ENCODE data around the gene ANK2. TPM values are rescaled to one million over a fixed set of nuclear protein-coding genes. Genes with fewer than 3 reads are reported as not detected.

The ANK2 gene
- total RNA-seq, 1 donor = 15.1 TPM

GRCh38 chr4:113008716-113009115 is 40.7 kb upstream of the ANK2 start:
- H3K4me3 ChIP-seq (ENCODE audit: low read depth, low read length) = no peak overlapping the region
- TF ChIP-seq CTCF (IDR thresholded peaks at IDR 0.05; ENCODE audit: insufficient read depth, low read depth, low read length) = no peak
- no peak for DNase-seq (ENCODE audit: low read depth)

- TF ChIP-seq CTCF (IDR thresholded peaks at IDR 0.05; ENCODE audit: insufficient read depth, low read depth, low read length) = no peak
- DNase-seq (ENCODE audit: low read depth) = no peak
- H3K4me3 ChIP-seq (ENCODE audit: low read depth, low read length) = no peak overlapping the region
Measured at GRCh38 chr4:113009461-113009860, 40.0 kb upstream of the ANK2 start.

- DNase-seq (ENCODE audit: low read depth) = no peak
- no peak overlapping the region for H3K4me3 ChIP-seq (ENCODE audit: low read depth, low read length)
- TF ChIP-seq CTCF (IDR thresholded peaks at IDR 0.05; ENCODE audit: insufficient read depth, low read depth, low read length) = no peak
Measured at GRCh38 chr4:113012122-113012725, 37.2 kb upstream of the ANK2 start.

GRCh38 chr4:113012786-113013185 is 36.7 kb upstream of the ANK2 start:
- no peak overlapping the region for H3K4me3 ChIP-seq (ENCODE audit: low read depth, low read length)
- DNase-seq (ENCODE audit: low read depth) = peak; percentile 19
- no peak for TF ChIP-seq CTCF (IDR thresholded peaks at IDR 0.05; ENCODE audit: insufficient read depth, low read depth, low read length)

- peak; percentile 29 for DNase-seq (ENCODE audit: low read depth)
- TF ChIP-seq CTCF (IDR thresholded peaks at IDR 0.05; ENCODE audit: insufficient read depth, low read depth, low read length) = no peak
- no peak overlapping the region for H3K4me3 ChIP-seq (ENCODE audit: low read depth, low read length)
Measured at GRCh38 chr4:113013751-113014150, 35.7 kb upstream of the ANK2 start.

GRCh38 chr4:113016377-113016776 is 33.1 kb upstream of the ANK2 start:
- no peak for TF ChIP-seq CTCF (IDR thresholded peaks at IDR 0.05; ENCODE audit: insufficient read depth, low read depth, low read length)
- no peak overlapping the region for H3K4me3 ChIP-seq (ENCODE audit: low read depth, low read length)
- DNase-seq (ENCODE audit: low read depth) = no peak

- peak; percentile 8 for DNase-seq (ENCODE audit: low read depth)
- TF ChIP-seq CTCF (IDR thresholded peaks at IDR 0.05; ENCODE audit: insufficient read depth, low read depth, low read length) = no peak
- H3K4me3 ChIP-seq (ENCODE audit: low read depth, low read length) = no peak overlapping the region
Measured at GRCh38 chr4:113020966-113021365, 28.5 kb upstream of the ANK2 start.

Measured in fibroblast of villous mesenchyme (primary cell).